ENCODE results near the gene PRAMEF10.
"Not testable (repeated sequence)": the region's sequence is repeated elsewhere in the genome, so short reads cannot be mapped to it uniquely, and the experiment has no call there.

PRAMEF10 gene, protein sequence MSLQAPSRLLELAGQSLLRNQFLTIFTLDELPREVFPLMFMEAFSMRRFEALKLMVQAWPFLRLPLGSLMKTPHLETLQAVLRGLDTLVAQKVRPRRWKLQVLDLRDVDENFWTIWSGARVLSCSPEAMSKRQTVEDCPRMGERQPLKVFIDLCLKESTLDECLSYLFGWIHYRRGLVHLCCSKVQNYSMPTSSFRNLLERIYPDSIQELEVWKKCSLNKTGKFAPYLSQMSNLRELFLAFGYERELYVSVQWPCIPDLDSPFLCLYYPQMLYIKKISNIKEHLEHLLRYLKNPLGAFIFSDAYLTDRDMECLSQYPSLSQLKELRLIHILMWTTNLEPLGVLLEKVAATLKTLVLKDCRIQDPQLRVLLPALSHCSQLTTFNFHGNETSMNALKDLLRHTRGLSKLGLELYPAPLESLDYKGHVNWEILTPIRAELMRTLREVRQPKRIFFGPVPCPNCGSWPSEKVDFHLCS

GRCh38 chr1:12898170-12898569, at the start of gene PRAMEF10:
Gene PRAMEF10, minus strand, starts transcription at chr1:12898270. Its CDS starts 2,423 bp downstream, at chr1:12895847.
- not testable (repeated sequence) for DNase-seq

DNA sequence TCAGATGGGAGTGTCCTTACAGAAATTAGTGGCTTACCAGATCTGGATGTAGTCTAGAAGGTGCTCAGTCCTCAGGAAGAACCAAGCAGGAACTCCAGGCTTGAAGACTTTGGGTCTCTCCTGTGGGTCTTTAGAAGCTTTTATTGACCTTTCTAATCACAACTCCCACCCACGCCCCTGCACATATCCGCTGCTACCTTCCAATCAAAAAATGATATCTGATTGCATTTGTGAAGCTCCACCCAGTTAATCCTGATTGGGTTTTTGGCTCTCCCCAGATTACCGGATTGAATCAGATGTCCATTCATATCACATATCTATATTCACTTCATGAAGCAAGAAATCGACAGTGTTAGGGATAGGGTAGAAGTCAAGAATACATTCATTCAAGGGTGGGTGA, 49.4 kb upstream of the PRAMEF10 start, which contains the start of gene PRAMEF6:
Gene PRAMEF6, minus strand, starts transcription at position 101 of the 400 bp plus-strand sequence. CDS start 5,062 bp downstream, outside the sequence.
- DNase-seq = not testable (repeated sequence)

DNA sequence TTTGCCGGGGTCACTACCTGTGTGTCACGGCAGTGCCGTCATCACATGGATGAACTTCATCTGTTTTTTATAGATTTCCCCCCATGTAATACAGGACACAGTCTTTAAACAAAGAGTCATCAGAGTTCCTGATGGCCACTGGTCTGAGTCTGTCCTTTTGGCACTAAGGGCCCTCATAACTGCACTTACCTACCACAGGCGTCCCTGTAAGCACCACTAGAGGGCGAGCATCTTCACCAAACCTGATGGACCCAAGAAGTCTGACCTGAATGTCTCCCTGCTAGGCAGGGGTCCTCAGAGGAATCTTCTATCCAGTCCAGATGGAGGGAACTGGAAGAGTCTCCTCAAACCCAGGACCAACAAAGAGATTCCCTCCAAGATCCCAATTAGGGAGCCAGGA, 26.3 kb upstream of the PRAMEF10 start:
- not testable (repeated sequence) for DNase-seq

GRCh38 chr1:12921749-12922148, 23.7 kb upstream of the PRAMEF10 start:
- DNase-seq = not testable (repeated sequence)

- DNase-seq = not testable (repeated sequence)
Measured at GRCh38 chr1:12916310-12916709, 18.2 kb upstream of the PRAMEF10 start, which contains the start of gene PRAMEF7. Gene PRAMEF7, plus strand, starts transcription at chr1:12916610. Its CDS starts 1,083 bp downstream, at chr1:12917693.

DNA sequence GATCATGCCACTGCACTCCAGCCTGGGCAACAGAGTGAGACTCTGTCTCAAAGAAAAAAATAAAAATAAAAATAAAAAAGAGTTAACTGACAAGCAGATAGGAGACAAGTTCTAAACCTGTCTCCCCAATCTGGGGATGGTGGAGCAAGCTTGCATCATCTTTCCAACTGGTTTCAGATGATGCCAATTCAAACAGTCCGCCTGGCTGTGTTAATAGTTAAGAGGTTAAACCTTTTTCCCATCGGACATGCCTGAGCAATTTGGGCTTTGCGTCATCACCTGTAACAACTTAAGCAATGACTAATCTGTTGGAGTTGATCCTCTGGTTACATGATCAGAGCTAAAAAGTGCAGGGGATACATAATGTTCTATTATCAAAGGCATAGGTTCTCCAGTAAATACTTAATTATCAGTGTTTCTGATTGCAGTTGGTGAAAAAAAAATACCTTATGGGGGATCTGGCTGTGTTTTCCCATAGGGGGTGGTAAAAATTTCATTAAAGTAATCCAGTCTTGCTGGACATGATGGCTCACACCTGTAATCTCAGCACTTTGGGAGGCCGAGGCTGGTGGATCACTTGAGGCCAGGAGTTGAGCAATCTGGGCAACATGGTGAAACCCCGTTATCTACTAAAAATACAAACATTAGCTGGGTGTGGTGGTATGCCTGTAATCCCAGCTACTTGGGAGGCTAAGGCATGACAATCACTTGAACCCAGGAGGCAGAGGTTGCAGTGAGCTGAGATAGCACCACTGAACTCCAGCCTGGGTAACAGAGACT, 5.9 kb upstream of the PRAMEF10 start:
- DNase-seq = not testable (repeated sequence)

- DNase-seq = not testable (repeated sequence)
Measured at GRCh38 chr1:12899186-12899585, 1.1 kb upstream of the PRAMEF10 start.

GRCh38 chr1:12886101-12886500, 12.0 kb downstream of the PRAMEF10 start, which contains the start of gene PRAMEF4:
Gene PRAMEF4, minus strand, starts transcription at chr1:12886201. Its CDS starts 2,807 bp downstream, at chr1:12883394.
- not testable (repeated sequence) for DNase-seq

DNA sequence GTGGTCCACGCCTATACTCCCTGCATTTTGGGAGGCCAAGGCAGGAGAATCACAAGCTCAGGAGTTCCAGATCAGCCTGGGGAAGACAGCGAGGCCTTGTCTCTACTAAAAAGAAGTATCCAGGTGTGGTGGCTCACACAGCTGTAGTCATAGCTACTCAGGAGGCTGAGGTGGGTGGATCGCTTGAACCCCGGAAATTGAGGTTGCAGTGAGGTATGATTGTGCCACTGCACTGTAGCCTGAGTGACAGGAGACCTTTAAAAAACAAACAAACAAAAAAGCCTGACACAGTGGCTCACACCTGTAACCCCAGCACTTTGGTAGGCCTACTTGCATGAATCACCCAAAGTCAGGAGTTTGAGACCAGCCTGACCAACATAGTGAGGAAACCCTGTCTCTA, 19.6 kb downstream of the PRAMEF10 start:
- not testable (repeated sequence) for DNase-seq

- DNase-seq = not testable (repeated sequence)
Measured at GRCh38 chr1:12863131-12863880, 34.8 kb downstream of the PRAMEF10 start.

DNA sequence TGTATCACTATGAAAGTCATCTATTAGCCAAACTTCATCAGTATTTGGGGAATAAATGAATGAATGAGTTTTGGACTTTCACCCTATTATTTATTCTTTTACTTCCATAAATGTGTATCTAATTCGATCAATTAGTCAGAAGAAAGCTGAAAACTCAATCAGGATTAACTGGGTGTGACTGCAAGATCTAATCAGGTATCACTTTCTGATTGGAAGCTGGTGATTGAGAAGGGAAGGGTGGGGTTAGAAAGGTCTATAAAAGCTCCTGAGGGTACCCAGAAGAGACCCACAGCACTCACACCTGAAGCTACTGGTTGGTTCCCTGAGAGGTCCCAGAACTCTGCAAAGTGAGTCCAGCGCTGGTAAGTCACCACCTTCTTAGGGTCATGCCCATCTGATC, 41.3 kb downstream of the PRAMEF10 start, which contains the start of gene PRAMEF2:
Gene PRAMEF2, plus strand, starts transcription at position 301 of the 400 bp plus-strand sequence. CDS start 1,924 bp downstream, outside the sequence.
- DNase-seq = not testable (repeated sequence)

DNA sequence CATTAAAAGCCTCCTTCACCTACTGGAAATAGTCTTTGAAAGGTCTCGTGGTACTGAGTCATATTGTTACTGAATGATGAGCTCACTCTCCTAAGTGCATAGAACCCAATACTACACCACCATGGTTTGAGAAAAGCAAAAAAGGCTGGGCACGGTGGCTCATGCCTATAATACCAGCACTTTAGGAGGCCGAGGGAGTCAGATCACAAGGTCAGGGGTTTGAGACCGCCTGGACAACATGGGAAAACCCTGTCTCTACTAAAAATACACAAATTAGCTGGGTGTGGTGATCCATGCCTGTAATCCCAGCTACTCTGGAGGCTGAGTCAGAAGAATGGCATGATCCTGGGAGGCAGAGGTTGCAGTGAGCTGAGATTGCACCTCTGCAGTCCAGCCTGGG, 46.3 kb downstream of the PRAMEF10 start:
- no peak for DNase-seq

- DNase-seq = not testable (repeated sequence)
Measured at GRCh38 chr1:12848620-12849019, 49.5 kb downstream of the PRAMEF10 start, which contains the start of gene HNRNPCL1. Gene HNRNPCL1, minus strand, starts transcription at chr1:12848720. Its CDS starts 431 bp downstream, at chr1:12848289.

Data from GF-D8 (cell line).